IMR-90 (cell line): Measurements from ENCODE around the gene BRWD1. TPM values are rescaled to one million over a fixed set of nuclear protein-coding genes. Genes with fewer than 3 reads are reported as not detected.

Source experiments
- ATAC-seq: fragments of 200-7000 bp; cut with Tn5 transposase; 2 replicates; pipeline ENCODE4 v1.9.1; 2020; ENCODE audit warnings: low read depth, mild to moderate bottlenecking, moderate library complexity
- BruUV-seq: library from RNA; stranded (reverse); fragments of 400-500 nt; replicated peaks from 2 replicates; lab custom pipeline; 2021; lab: Mats Ljungman, UMichigan
- CTCF ChIA-PET: fragments of 300-600 bp; formaldehyde crosslinking; extraction: SDS; loops from one replicate; lab custom pipeline; 2021; ENCODE audit warnings: antibody characterized with exemption; lab: Yijun Ruan, JAX
- POLR2A ChIA-PET: fragments of 300-600 bp; sonication (Branson Sonifier 250); formaldehyde crosslinking; loops from one replicate; lab custom pipeline; 2022; ENCODE audit warnings: antibody characterized with exemption; ENCODE audit not compliant: unreplicated experiment; lab: Charles Lee
- DNase-seq: peaks from one replicate; pipeline ENCODE4 v3.0.0; 2013
- H2AFZ ChIP-seq: replicated peaks from 2 replicates; pipeline ENCODE3; 2013; ENCODE audit warnings: low read length, mild to moderate bottlenecking; ENCODE audit not compliant: poor library complexity
- H2AK5ac ChIP-seq: 2 replicates; pipeline ENCODE4 v1.6.1; 2013; ENCODE audit warnings: low read depth, low read length, inconsistent platforms
- H2AK9ac ChIP-seq: replicated peaks from 2 replicates; pipeline ENCODE3; 2013; ENCODE audit warnings: mild to moderate bottlenecking, low read depth, low read length, moderate library complexity; ENCODE audit not compliant: poor library complexity
- H2BK120ac ChIP-seq: 2 replicates; pipeline ENCODE4 v1.6.1; 2013; ENCODE audit warnings: low read depth, low read length, inconsistent platforms
- H2BK15ac ChIP-seq: 3 replicates; pipeline ENCODE4 v1.6.1; 2013; ENCODE audit warnings: low read depth, low read length, inconsistent platforms
- H2BK20ac ChIP-seq: 2 replicates; pipeline ENCODE4 v1.6.1; 2013; ENCODE audit warnings: low read depth, mild to moderate bottlenecking, inconsistent platforms, low read length, moderate library complexity
- H2BK5ac ChIP-seq: 2 replicates; pipeline ENCODE4 v1.6.1; 2013; ENCODE audit warnings: mild to moderate bottlenecking, low read depth, low read length, inconsistent platforms; ENCODE audit not compliant: poor library complexity, severe bottlenecking
- H3K14ac ChIP-seq: replicated peaks from 2 replicates; pipeline ENCODE4 v1.6.1; 2013; ENCODE audit warnings: low read depth, low read length, inconsistent platforms
- H3K18ac ChIP-seq: 2 replicates; pipeline ENCODE4 v1.6.1; 2013; ENCODE audit warnings: low read depth, low read length, control low read depth
- H3K23ac ChIP-seq: 2 replicates; pipeline ENCODE4 v1.6.1; 2013; ENCODE audit warnings: low read depth, low read length, inconsistent platforms
- H3K27ac ChIP-seq: 2 replicates; pipeline ENCODE4 v1.5.1; 2013; ENCODE audit warnings: mild to moderate bottlenecking, control low read depth, low read length; ENCODE audit not compliant: insufficient read depth
- H3K27me3 ChIP-seq: 2 replicates; pipeline ENCODE4 v1.6.1; 2013; ENCODE audit warnings: low read length; ENCODE audit not compliant: control insufficient read depth, insufficient read depth
- H3K36me3 ChIP-seq: 2 replicates; pipeline ENCODE4 v1.6.1; 2013; ENCODE audit warnings: low read length, mixed read lengths; ENCODE audit not compliant: control insufficient read depth, insufficient read depth
- H3K4ac ChIP-seq: 2 replicates; pipeline ENCODE4 v1.6.1; 2013; ENCODE audit warnings: low read depth, low read length, inconsistent platforms
- H3K4me1 ChIP-seq: 2 replicates; pipeline ENCODE4 v1.6.1; 2013; ENCODE audit warnings: low read length, mixed read lengths; ENCODE audit not compliant: control insufficient read depth, insufficient read depth
- H3K4me2 ChIP-seq: 2 replicates; pipeline ENCODE4 v1.6.1; 2013; ENCODE audit warnings: low read depth, mild to moderate bottlenecking, control low read depth, low read length, moderate library complexity
- H3K4me3 ChIP-seq: 2 replicates; pipeline ENCODE4 v1.5.1; 2013; ENCODE audit warnings: low read depth, mild to moderate bottlenecking, control low read depth, low read length, moderate library complexity; ENCODE audit not compliant: insufficient read depth
- H3K56ac ChIP-seq: 2 replicates; pipeline ENCODE4 v1.6.1; 2013; ENCODE audit warnings: low read length, inconsistent platforms; ENCODE audit not compliant: insufficient read depth; ENCODE audit errors: extremely low read depth
- H3K79me1 ChIP-seq, 2 experiments: 2 replicates each; pipeline ENCODE4 v1.6.1; 2013; ENCODE audit warnings: low read length in 2 of 2, inconsistent platforms in 1 of 2, low read depth in 1 of 2
- H3K9ac ChIP-seq: 2 replicates; pipeline ENCODE4 v1.6.1; 2013; ENCODE audit warnings: low read depth, low read length, control low read depth
- H3K9me1 ChIP-seq: 2 replicates; pipeline ENCODE4 v1.6.1; 2013; ENCODE audit warnings: low read length, inconsistent platforms; ENCODE audit not compliant: insufficient read depth
- H3K9me3 ChIP-seq: 2 replicates; pipeline ENCODE4 v1.6.1; 2013; ENCODE audit warnings: low read length; ENCODE audit not compliant: control insufficient read depth, insufficient read depth
- H4K20me1 ChIP-seq: 2 replicates; pipeline ENCODE4 v1.6.1; 2013; ENCODE audit warnings: low read length, inconsistent platforms; ENCODE audit not compliant: insufficient read depth
- H4K5ac ChIP-seq: 2 replicates; pipeline ENCODE4 v1.6.1; 2013; ENCODE audit warnings: mild to moderate bottlenecking, low read depth, low read length, control low read depth
- H4K8ac ChIP-seq, 2 experiments: 2 replicates each; pipeline ENCODE4 v1.6.1; 2013; ENCODE audit warnings: low read depth in 2 of 2, low read length in 2 of 2, control low read depth in 1 of 2, inconsistent platforms in 1 of 2
- H4K91ac ChIP-seq: 2 replicates; pipeline ENCODE4 v1.6.1; 2013; ENCODE audit warnings: low read depth, low read length, inconsistent platforms; ENCODE audit not compliant: insufficient read depth
- MAFK ChIP-seq: IDR thresholded peaks from 2 replicates; pipeline ENCODE4 v1.6.1; 2012; ENCODE audit warnings: low read depth, low read length, improper control_type of control experiment
- MAZ ChIP-seq: IDR thresholded peaks from 2 replicates; pipeline ENCODE4 v1.6.1; 2012; ENCODE audit warnings: low read depth, mild to moderate bottlenecking, low read length, improper control_type of control experiment, moderate library complexity, borderline replicate concordance
- NFE2L2 ChIP-seq: fragments of 150-350 bp; IDR thresholded peaks from 2 replicates; pipeline ENCODE4 v1.6.1; 2016; ENCODE audit warnings: low read depth, mild to moderate bottlenecking, low read length
- WGBS, 2 experiments: methylation state at CpG; one replicate each; pipeline versions ENCODE4 v1.1.5 to v1.1.7; 2013; ENCODE audit warnings: missing lambda C conversion rate in 2 of 2; ENCODE audit not compliant: insufficient read length in 1 of 2; ENCODE audit errors: extremely low coverage in 2 of 2; 5-methylcytosine and 5-hydroxymethylcytosine counted together
- dilution Hi-C: fragments of 300-500 bp; cut with HindIII; formaldehyde crosslinking; loops from one replicate; pipeline ENCODE4 v1.14.3; 2018; ENCODE audit warnings: low sequenced_read_pairs; ENCODE audit not compliant: unreplicated experiment
- in situ Hi-C: fragments of 300-500 bp; cut with MboI; formaldehyde crosslinking; loops from 3 replicates; pipeline ENCODE4 v1.14.3; 2019; ENCODE audit warnings: low sequenced_read_pairs, inconsistent platforms, mixed read lengths
- intact Hi-C: fragments of 100-400 bp; cut with micrococcal nuclease; formaldehyde crosslinking; loops from 2 replicates; pipeline ENCODE4 v1.10.0; 2022
- polyA plus RNA-seq, 3 experiments: library from polyadenylated mRNA; depleted of rRNA; stranded (reverse); fragments of >200 nt; gene quantifications; 2 replicates each; pipeline ENCODE4 v1.2.3, GENCODE V29; 2012; ENCODE audit warnings: low replicate concordance in 1 of 3
- total RNA-seq: library from RNA; depleted of rRNA; stranded (reverse); fragments of >200 nt; gene quantifications from 2 replicates; pipeline ENCODE4 v1.2.3, GENCODE V29; 2012

Gene BRWD1
- total and polyA plus RNA-seq, 2 of the 4 experiments (the other 2 are of a cell fraction), result 6.7 to 28.7 TPM

GRCh38 chr21:39325458-39325857 is 12.0 kb upstream of the BRWD1 start:
- dilution Hi-C loops (no loop called here), intact Hi-C loops (no loop called here), in situ Hi-C loops (no loop called here)
- ATAC-seq (no peak), DNase-seq (no peak)
- Histone ChIP-seq H3K23ac (no peak overlapping the region), H4K91ac (no peak overlapping the region), H3K4me2 (no peak overlapping the region), H3K9me3 (no peaks in the 10 kb centered on the region), H3K27ac (no peak overlapping the region), H3K4me3 (no peak overlapping the region), H3K4me1 (peaks cover 11% of the 10 kb centered on the region), H3K9ac (no peak overlapping the region), H3K14ac (no peak overlapping the region), H3K56ac (no peak overlapping the region), H3K79me1 (no peaks in the 10 kb centered on the region), H2BK15ac (no peak overlapping the region), H4K8ac (no peak overlapping the region), H4K20me1 (no peaks in the 10 kb centered on the region), H2BK120ac (no peak overlapping the region), H3K4ac (no peak overlapping the region), H3K27me3 (no peaks in the 10 kb centered on the region), H3K9me1 (no peaks in the 10 kb centered on the region; the same call in 1 of the 2 replicates), H2AK5ac (no peak overlapping the region; the same call in 1 of the 2 replicates), H3K18ac (no peak overlapping the region), H2AFZ (no peak overlapping the region), H2BK5ac (no peak overlapping the region), H2BK20ac (no peak overlapping the region), H3K36me3 (no peaks in the 10 kb centered on the region), H4K5ac (no peak overlapping the region), H2AK9ac (no peak overlapping the region)
- TF ChIP-seq MAFK, result no peak
- TF ChIP-seq MAZ, result no peak
- no peak for TF ChIP-seq NFE2L2
- BruUV-seq, result no TSS peak
- POLR2A ChIA-PET, result no interaction called here
- CTCF ChIA-PET, result no interaction called here
- no CpG with 5 or more reads among the region's 4 CpGs for WGBS, 2 experiments
